GM12801 (cell line): ENCODE results near the gene FAM171A2.

Experiments used
- TF ChIP-seq, protein P1 (sequence below): IDR thresholded peaks from one replicate; pipeline ENCODE4 v1.5.1; 2011; ENCODE audit warnings: control low read depth; ENCODE audit not compliant: insufficient read length; ENCODE audit errors: extremely low read depth

FAM171A2 gene

DNA sequence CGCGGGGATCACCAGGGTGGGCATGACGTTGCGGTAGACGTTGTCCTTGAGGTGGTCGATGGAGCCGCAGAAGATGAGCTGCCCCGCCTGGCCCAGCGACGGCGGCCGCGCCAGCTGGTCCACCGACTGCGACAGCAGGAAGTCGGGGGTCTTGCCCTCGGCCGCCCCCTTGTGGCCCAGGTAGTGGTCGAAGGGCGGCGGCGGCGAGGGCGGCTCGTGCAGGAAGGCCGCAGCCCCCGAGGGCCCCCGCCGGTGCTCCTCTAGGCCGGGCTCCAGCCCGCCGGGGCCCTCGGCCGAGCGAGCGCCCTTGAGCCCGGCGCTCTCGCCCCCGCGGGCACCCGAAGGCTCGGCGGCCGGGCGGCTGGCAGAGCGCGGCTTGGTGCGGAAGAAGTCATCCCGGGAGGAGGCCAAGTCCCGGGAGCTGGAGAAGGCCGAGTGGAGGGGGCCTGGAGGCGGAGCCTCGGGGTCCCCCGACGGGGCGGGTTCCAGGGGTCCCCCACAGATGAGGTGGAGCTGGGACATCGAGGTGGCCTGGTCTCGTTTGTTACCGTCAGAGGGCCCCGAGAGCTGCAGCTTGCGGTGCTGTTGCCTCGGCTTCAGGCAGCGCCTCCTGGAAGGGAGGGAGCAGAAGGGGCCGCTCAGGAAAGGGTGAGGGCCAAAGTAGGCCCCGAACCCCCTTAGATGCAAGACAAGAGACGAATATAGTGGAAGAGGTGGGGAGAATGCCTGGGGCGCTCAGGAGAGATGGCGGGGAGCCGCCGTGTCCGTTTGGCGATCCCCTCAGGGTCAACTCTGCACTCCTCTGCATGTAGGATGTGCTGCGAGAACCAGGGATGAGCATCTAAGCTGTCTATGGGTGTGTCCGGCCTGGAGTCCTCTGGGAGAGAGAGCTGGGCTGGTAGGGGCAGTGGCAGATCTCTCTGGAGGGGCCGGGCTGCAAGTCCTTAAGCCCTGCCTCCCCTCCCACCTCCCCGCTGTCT is 8.8 kb downstream of the FAM171A2 start:
- TF ChIP-seq, protein P1, sequence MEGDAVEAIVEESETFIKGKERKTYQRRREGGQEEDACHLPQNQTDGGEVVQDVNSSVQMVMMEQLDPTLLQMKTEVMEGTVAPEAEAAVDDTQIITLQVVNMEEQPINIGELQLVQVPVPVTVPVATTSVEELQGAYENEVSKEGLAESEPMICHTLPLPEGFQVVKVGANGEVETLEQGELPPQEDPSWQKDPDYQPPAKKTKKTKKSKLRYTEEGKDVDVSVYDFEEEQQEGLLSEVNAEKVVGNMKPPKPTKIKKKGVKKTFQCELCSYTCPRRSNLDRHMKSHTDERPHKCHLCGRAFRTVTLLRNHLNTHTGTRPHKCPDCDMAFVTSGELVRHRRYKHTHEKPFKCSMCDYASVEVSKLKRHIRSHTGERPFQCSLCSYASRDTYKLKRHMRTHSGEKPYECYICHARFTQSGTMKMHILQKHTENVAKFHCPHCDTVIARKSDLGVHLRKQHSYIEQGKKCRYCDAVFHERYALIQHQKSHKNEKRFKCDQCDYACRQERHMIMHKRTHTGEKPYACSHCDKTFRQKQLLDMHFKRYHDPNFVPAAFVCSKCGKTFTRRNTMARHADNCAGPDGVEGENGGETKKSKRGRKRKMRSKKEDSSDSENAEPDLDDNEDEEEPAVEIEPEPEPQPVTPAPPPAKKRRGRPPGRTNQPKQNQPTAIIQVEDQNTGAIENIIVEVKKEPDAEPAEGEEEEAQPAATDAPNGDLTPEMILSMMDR = no peak

DNA sequence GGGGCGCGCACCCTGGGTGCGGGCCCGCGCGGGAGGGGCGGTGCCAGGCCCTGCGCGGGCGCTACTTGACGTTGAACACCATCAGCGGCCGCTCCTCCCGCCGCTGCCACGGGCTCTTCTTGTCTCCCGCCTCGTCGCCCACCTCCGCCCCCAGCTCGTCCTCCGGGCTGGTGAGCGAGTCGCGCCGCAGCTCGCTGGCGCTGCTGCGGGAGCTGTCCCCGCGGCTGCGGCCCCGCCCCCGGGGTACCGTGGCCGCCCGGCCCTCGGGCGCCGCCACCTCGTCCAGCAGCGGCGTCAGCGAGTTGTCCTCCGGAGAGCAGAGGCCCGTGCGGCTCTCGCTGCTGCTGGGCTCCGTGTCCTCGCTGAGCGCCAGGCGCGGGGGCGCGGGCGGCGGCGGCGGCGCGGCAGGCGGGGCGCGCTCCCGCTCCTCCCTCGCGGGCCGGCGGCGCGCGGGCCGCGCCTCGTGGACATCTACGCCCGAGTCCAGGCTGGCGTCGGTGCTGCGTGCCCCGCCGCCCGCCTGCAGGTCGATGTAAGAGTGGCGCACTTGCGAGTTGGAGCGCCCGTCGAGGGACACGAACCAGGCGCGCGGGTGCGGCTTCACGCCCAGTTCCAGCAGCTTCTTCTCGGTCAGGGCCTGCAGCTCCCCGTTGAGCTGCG is 9.9 kb downstream of the FAM171A2 start:
- TF ChIP-seq, protein P1 = no peak

DNA sequence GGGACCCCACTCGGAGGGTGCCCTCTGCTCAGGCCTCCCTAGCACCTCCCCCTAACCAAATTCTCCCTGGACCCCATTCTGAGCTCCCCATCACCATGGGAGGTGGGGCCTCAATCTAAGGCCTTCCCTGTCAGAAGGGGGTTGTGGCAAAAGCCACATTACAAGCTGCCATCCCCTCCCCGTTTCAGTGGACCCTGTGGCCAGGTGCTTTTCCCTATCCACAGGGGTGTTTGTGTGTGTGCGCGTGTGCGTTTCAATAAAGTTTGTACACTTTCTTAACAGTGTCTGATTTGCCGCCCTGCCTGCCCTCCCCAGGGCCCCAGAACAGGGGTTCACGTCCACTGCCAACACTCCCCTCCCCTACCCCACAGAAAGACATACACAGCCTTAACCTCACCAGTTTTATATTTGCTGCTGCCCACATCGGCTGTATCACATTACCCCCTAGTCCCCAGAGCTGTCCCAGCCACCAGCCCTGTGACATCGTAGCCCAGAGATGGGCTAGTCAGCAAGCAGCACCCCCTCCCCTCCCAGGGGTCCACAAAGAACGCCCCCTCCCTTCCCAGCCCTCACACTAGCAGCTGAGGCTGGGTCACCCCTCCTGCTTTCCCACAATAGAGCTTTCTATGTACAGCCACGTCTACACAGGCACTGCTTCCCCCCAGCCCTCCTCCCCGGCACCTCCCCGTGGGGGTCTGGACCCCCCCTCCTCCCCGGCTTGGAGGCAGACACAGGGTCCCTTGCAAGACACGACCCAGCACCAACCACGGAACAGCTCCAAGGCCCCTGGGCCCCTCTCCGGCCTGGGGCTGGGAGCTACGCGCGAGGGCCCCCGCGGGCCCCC is 10.6 kb downstream of the FAM171A2 start:
- TF ChIP-seq, protein P1 = no peak

DNA sequence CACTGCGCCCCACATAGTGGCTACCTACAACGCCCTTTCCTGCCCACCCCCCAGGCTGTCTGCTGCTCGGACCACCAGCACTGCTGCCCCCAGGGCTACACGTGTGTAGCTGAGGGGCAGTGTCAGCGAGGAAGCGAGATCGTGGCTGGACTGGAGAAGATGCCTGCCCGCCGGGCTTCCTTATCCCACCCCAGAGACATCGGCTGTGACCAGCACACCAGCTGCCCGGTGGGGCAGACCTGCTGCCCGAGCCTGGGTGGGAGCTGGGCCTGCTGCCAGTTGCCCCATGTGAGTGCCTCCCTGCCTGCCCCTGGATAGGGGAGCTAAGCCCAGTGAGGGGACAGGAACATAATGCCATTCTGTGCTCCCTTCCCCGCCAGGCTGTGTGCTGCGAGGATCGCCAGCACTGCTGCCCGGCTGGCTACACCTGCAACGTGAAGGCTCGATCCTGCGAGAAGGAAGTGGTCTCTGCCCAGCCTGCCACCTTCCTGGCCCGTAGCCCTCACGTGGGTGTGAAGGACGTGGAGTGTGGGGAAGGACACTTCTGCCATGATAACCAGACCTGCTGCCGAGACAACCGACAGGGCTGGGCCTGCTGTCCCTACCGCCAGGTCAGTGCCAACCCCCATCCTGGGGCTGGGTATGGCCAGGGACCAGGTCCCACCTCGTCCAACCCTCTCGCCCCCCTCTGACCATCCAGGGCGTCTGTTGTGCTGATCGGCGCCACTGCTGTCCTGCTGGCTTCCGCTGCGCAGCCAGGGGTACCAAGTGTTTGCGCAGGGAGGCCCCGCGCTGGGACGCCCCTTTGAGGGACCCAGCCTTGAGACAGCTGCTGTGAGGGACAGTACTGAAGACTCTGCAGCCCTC is 11.5 kb downstream of the FAM171A2 start:
- TF ChIP-seq, protein P1 = no peak

DNA sequence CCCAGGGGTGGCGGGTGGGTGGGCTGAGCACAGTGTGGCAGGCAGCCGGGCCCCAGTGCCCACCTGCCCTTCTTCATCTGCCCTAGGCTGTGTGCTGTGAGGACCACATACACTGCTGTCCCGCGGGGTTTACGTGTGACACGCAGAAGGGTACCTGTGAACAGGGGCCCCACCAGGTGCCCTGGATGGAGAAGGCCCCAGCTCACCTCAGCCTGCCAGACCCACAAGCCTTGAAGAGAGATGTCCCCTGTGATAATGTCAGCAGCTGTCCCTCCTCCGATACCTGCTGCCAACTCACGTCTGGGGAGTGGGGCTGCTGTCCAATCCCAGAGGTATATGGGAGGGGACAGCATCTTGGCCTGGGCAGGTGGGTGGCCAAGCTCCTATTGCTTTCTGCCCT is 12.2 kb downstream of the FAM171A2 start:
- TF ChIP-seq, protein P1 = no peak

DNA sequence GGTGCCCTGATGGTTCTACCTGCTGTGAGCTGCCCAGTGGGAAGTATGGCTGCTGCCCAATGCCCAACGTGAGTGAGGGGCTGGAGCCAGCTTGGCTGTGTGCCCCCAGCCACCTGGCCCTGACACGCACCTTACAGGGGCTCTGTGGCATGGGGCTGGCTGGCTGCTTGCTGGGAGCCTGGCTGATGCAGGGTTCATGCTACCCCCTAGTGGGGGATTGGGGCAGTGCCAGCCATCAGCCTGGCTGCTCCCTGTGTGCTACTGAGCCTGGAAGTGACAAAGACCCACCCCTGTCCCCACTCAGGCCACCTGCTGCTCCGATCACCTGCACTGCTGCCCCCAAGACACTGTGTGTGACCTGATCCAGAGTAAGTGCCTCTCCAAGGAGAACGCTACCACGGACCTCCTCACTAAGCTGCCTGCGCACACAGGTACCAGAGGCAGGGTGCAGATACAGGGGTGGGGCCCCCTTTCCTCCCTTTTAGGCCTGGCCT is 12.9 kb downstream of the FAM171A2 start:
- TF ChIP-seq, protein P1 = no peak
